ENCODE results near the gene FGF8.

The FGF8 gene

DNA sequence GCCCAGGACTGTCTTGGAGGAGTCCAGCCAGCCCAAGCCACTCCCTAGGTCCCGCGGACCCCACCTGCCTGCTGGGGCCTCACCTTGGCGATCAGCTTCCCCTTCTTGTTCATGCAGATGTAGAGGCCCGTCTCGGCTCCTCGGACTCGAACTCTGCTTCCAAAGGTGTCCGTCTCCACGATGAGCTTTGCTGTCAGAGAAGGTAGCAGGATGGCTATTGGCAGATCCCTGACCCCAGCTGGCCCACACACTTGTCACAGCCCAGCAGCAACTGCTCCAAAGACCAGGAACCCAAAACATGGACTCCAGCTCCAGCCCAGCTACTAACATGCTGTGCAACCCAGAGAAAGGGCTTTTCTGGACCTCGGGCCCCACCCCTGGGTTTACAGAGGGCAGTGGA is 4.5 kb downstream of the FGF8 start:
- Histone ChIP-seq H3K4me1 (ENCODE audit: insufficient read depth, low read length, severe bottlenecking) (no peaks in the 10 kb centered on the region), H4K20me1 (ENCODE audit: insufficient read depth, low read length) (no peaks in the 10 kb centered on the region), H3K9me3 (ENCODE audit: low read length) (no peaks in the 10 kb centered on the region), H3K27ac (ENCODE audit: low read depth, low read length, poor library complexity, severe bottlenecking) (no peak overlapping the region), H3K9me2 (ENCODE audit: low read depth, low read length) (no peaks in the 10 kb centered on the region), H3K4me2 (ENCODE audit: low read length) (no peak overlapping the region), H3K4me3 (ENCODE audit: low read depth, low read length, poor library complexity, severe bottlenecking) (no peak overlapping the region), H2AFZ (ENCODE audit: low read length) (no peak overlapping the region), H3K27me3 (ENCODE audit: insufficient read depth, low read length) (no peaks in the 10 kb centered on the region), H3F3A (ENCODE audit: insufficient read depth, low read length) (no peaks in the 10 kb centered on the region), H3K36me3 (ENCODE audit: insufficient read depth, low read length) (no peaks in the 10 kb centered on the region), H3K9ac (ENCODE audit: low read length) (no peak overlapping the region), H3K79me2 (ENCODE audit: insufficient read depth, low read length) (no peaks in the 10 kb centered on the region)
- no peak for TF ChIP-seq EZH2 (IDR thresholded peaks at IDR 0.05; ENCODE audit: borderline replicate concordance, low read length)
- TF ChIP-seq, protein P1, sequence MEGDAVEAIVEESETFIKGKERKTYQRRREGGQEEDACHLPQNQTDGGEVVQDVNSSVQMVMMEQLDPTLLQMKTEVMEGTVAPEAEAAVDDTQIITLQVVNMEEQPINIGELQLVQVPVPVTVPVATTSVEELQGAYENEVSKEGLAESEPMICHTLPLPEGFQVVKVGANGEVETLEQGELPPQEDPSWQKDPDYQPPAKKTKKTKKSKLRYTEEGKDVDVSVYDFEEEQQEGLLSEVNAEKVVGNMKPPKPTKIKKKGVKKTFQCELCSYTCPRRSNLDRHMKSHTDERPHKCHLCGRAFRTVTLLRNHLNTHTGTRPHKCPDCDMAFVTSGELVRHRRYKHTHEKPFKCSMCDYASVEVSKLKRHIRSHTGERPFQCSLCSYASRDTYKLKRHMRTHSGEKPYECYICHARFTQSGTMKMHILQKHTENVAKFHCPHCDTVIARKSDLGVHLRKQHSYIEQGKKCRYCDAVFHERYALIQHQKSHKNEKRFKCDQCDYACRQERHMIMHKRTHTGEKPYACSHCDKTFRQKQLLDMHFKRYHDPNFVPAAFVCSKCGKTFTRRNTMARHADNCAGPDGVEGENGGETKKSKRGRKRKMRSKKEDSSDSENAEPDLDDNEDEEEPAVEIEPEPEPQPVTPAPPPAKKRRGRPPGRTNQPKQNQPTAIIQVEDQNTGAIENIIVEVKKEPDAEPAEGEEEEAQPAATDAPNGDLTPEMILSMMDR (IDR thresholded peaks at IDR 0.05; ENCODE audit: low read length), result no peak

- no peak overlapping the region for H3K4me3 ChIP-seq (ENCODE audit: low read depth, low read length, poor library complexity, severe bottlenecking)
- H3K4me2 ChIP-seq (ENCODE audit: low read length), result no peak overlapping the region
- H3K27me3 ChIP-seq (ENCODE audit: insufficient read depth, low read length), result no peaks in the 10 kb centered on the region
- H3K27ac ChIP-seq (ENCODE audit: low read depth, low read length, poor library complexity, severe bottlenecking), result no peak overlapping the region
- no peak overlapping the region for H3K9ac ChIP-seq (ENCODE audit: low read length)
- H3K79me2 ChIP-seq (ENCODE audit: insufficient read depth, low read length), result no peaks in the 10 kb centered on the region
- H3K9me3 ChIP-seq (ENCODE audit: low read length), result no peaks in the 10 kb centered on the region
- H4K20me1 ChIP-seq (ENCODE audit: insufficient read depth, low read length), result no peaks in the 10 kb centered on the region
- TF ChIP-seq EZH2 (IDR thresholded peaks at IDR 0.05; ENCODE audit: borderline replicate concordance, low read length), result no peak
- TF ChIP-seq, protein P1 (IDR thresholded peaks at IDR 0.05; ENCODE audit: low read length), result no peak
- no peaks in the 10 kb centered on the region for H3F3A ChIP-seq (ENCODE audit: insufficient read depth, low read length)
- H3K4me1 ChIP-seq (ENCODE audit: insufficient read depth, low read length, severe bottlenecking), result no peaks in the 10 kb centered on the region
- no peaks in the 10 kb centered on the region for H3K9me2 ChIP-seq (ENCODE audit: low read depth, low read length)
- no peak overlapping the region for H2AFZ ChIP-seq (ENCODE audit: low read length)
- no peaks in the 10 kb centered on the region for H3K36me3 ChIP-seq (ENCODE audit: insufficient read depth, low read length)
Measured at GRCh38 chr10:101770331-101771215, 5.3 kb downstream of the FGF8 start.

DNA sequence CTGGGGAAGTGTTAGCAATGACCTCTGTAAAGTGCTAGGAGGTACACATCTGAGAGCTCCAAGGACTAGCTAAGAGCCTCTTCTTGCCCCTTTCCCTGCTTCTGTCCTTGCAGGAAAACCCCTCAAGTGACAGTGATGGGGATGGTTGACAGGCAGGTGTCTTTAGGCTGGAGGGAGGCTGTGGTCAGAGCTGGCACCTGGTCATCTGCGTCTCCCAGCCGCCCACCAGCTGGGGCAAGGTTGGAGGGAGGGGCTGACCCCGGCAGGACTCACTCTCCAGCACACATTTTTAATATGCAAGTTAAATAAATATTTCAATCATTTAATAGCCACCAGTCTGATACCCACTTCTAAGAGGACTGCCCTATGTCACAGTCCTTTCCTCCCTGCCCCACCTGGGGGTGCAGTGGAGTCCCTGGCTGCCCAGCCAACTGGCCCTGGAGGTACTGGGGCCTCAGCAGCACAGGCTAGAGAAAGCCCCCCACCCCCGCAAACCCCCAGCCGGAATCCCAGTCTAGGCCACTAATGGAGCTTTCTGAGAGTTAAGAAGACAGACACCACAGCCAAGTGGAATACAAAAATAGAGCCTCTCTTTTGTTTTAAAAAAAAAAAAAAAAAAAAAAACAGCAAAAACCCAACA is 6.3 kb downstream of the FGF8 start:
- H3K9me3 ChIP-seq (ENCODE audit: low read length), result no peaks in the 10 kb centered on the region
- no peaks in the 10 kb centered on the region for H3K4me1 ChIP-seq (ENCODE audit: insufficient read depth, low read length, severe bottlenecking)

More for the DNA sequence above, 6.3 kb downstream of the FGF8 start:
- no peak overlapping the region for H3K27ac ChIP-seq (ENCODE audit: low read depth, low read length, poor library complexity, severe bottlenecking)
- no peak for TF ChIP-seq EZH2 (IDR thresholded peaks at IDR 0.05; ENCODE audit: borderline replicate concordance, low read length)
- TF ChIP-seq, protein P1 (IDR thresholded peaks at IDR 0.05; ENCODE audit: low read length), result no peak
- H3K79me2 ChIP-seq (ENCODE audit: insufficient read depth, low read length), result no peaks in the 10 kb centered on the region
- no peaks in the 10 kb centered on the region for H4K20me1 ChIP-seq (ENCODE audit: insufficient read depth, low read length)
- H3K27me3 ChIP-seq (ENCODE audit: insufficient read depth, low read length), result no peaks in the 10 kb centered on the region
- H3K9me2 ChIP-seq (ENCODE audit: low read depth, low read length), result no peaks in the 10 kb centered on the region
- no peak overlapping the region for H2AFZ ChIP-seq (ENCODE audit: low read length)
- H3K36me3 ChIP-seq (ENCODE audit: insufficient read depth, low read length), result no peaks in the 10 kb centered on the region
- H3K4me3 ChIP-seq (ENCODE audit: low read depth, low read length, poor library complexity, severe bottlenecking), result no peak overlapping the region
- no peak overlapping the region for H3K9ac ChIP-seq (ENCODE audit: low read length)
- H3F3A ChIP-seq (ENCODE audit: insufficient read depth, low read length), result no peaks in the 10 kb centered on the region
- no peak overlapping the region for H3K4me2 ChIP-seq (ENCODE audit: low read length)
